ENCODE data around the gene ZNF682. TPM values are rescaled to one million over a fixed set of nuclear protein-coding genes. Genes with fewer than 3 reads are reported as not detected.
A peak's percentile ranks its signal among the peaks of the same experiment; 100 is the strongest.
"Not testable (repeated sequence)": the region's sequence is repeated elsewhere in the genome, so short reads cannot be mapped to it uniquely, and the experiment has no call there.

Gene ZNF682
- 4.8 TPM for polyA plus RNA-seq (2013)

DNA sequence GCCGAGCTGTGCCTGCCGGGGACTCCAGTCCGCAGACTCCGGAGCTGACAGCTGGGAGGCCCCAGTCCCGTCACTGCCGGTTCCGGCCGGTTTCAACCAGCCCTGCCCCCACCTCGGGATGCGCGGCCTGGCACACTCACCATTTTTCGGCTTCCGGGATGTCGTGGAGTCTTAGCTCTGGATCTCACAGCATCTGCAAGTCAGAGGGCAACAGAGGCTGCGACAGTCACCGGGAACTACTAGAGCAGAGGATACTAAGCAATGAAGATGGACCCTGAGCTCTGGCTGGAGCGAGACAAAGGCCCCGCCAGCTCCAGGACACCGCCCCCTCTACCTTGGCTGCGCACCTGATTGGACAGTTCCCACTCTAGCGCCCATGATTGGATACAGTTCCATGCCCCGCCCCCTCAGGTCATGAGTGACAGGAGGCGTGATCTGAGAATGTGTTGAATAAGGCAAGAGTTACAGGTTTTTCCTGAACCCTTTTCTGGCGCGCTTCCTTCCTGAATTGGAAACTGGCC lies at the start of gene ZNF682:
Gene ZNF682 (minus strand): TSS at position 303 of the 521 bp plus-strand sequence. CDS start 160 bp downstream, at position 143.
- peak; percentile 95 to 97 (median 97) for DNase-seq
- WGBS (ENCODE audit: insufficient coverage) = 0% methylated on average over 16 of the region's 25 CpGs
- peak within 1 kb of the TSS; percentile 67 to 100 (median 95) for H3K4me3 ChIP-seq (ENCODE audit: control insufficient read depth in 1 of 7, extremely low read depth in 1 of 7, insufficient read depth in 4 of 7, low read depth in 2 of 7, low read length in 6 of 7)
- ChIA-PET POLR2A (interaction anchor here (0.7 to 1.0 kb wide), 2 partner anchors 13 to 174 kb away, joined by 3 to 7 read pairs; partner anchors contain the start of gene ZNF253), CTCF (no interaction called here)
- peaks cover 0 to 2% (median 0%) of the 10 kb centered on the region in 5 experiments for H3K9me3 ChIP-seq (ENCODE audit: control extremely low read depth in 1 of 5, control insufficient read depth in 4 of 5, insufficient read depth in 2 of 5, low read depth in 1 of 5, low read length in 4 of 5)
- peaks cover 0 to 15% (median 9%) of the 10 kb centered on the region in 4 experiments for H3K4me1 ChIP-seq (ENCODE audit: control extremely low read depth in 1 of 4, control insufficient read depth in 4 of 4, insufficient read depth in 4 of 4, low read length in 3 of 4)
- H3K36me3 ChIP-seq (ENCODE audit: control insufficient read depth in 4 of 4, insufficient read depth in 4 of 4, low read length in 3 of 4) = peaks cover 0 to under 1% (median 0%) of the 10 kb centered on the region in 4 experiments
- H3K27me3 ChIP-seq (replicated peaks in 2 of 5; ENCODE audit: control insufficient read depth in 4 of 5, insufficient read depth in 5 of 5, low read length in 4 of 5) = peaks cover 0 to 3% (median 0%) of the 10 kb centered on the region in 5 experiments
- H3K27ac ChIP-seq (ENCODE audit: insufficient read depth in 1 of 2, low read depth in 1 of 2, low read length in 2 of 2, poor library complexity in 1 of 2, severe bottlenecking in 2 of 2) = peak within 1 kb of the TSS; percentile 54 to 73

DNA sequence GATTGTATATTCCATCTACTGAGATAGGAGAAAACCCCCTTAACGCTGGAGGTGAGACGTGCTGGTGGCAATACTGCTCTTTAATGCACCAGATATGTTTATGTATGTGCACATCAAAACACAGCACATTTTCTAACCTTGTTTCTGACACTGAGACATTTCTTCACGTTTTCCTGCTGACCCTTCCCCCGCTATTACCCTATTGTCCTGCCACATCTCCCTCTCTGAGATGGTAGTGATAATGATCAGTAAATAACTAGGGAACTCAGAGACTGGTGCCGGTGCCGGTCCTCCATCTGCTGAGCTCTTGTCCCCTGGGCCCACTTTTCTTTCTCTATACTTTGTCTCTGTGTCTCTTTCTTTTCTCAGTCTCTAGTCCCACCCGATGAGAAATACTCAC lies 43.6 kb upstream of the ZNF682 start:
- CTCF ChIA-PET; POLR2A ChIA-PET; DNase-seq; H3K4me3 ChIP-seq (ENCODE audit: control insufficient read depth in 1 of 7, extremely low read depth in 1 of 7, insufficient read depth in 4 of 7, low read depth in 2 of 7, low read length in 6 of 7); H3K27ac ChIP-seq (ENCODE audit: insufficient read depth in 1 of 2, low read depth in 1 of 2, low read length in 2 of 2, poor library complexity in 1 of 2, severe bottlenecking in 2 of 2); H3K27me3 ChIP-seq (replicated peaks in 2 of 5; ENCODE audit: control insufficient read depth in 4 of 5, insufficient read depth in 5 of 5, low read length in 4 of 5): not testable (repeated sequence)
- Histone ChIP-seq H3K36me3 (ENCODE audit: control insufficient read depth in 4 of 4, insufficient read depth in 4 of 4, low read length in 3 of 4) (peaks cover 3 to 30% (median 12%) of the 10 kb centered on the region in 4 experiments), H3K4me1 (ENCODE audit: control extremely low read depth in 1 of 4, control insufficient read depth in 4 of 4, insufficient read depth in 4 of 4, low read length in 3 of 4) (peaks cover 3 to 16% (median 8%) of the 10 kb centered on the region in 4 experiments), H3K9me3 (ENCODE audit: control extremely low read depth in 1 of 5, control insufficient read depth in 4 of 5, insufficient read depth in 2 of 5, low read depth in 1 of 5, low read length in 4 of 5) (peaks cover 3 to 46% (median 12%) of the 10 kb centered on the region in 5 experiments)
- WGBS (ENCODE audit: insufficient coverage) = 93% methylated on average over 2 of the region's 7 CpGs

GRCh38 chr19:20082232-20082833 lies 43.0 kb upstream of the ZNF682 start:
- H3K27me3 ChIP-seq (replicated peaks in 2 of 5; ENCODE audit: control insufficient read depth in 4 of 5, insufficient read depth in 5 of 5, low read length in 4 of 5); DNase-seq; H3K27ac ChIP-seq (ENCODE audit: insufficient read depth in 1 of 2, low read depth in 1 of 2, low read length in 2 of 2, poor library complexity in 1 of 2, severe bottlenecking in 2 of 2); POLR2A ChIA-PET; H3K4me3 ChIP-seq (ENCODE audit: control insufficient read depth in 1 of 7, extremely low read depth in 1 of 7, insufficient read depth in 4 of 7, low read depth in 2 of 7, low read length in 6 of 7); CTCF ChIA-PET: not testable (repeated sequence)
- peaks cover 3 to 42% (median 12%) of the 10 kb centered on the region in 5 experiments for H3K9me3 ChIP-seq (ENCODE audit: control extremely low read depth in 1 of 5, control insufficient read depth in 4 of 5, insufficient read depth in 2 of 5, low read depth in 1 of 5, low read length in 4 of 5)
- 100% methylated on average over 1 of the region's 3 CpGs for WGBS (ENCODE audit: insufficient coverage)
- peaks cover 3 to 28% (median 10%) of the 10 kb centered on the region in 4 experiments for H3K36me3 ChIP-seq (ENCODE audit: control insufficient read depth in 4 of 4, insufficient read depth in 4 of 4, low read length in 3 of 4)
- peaks cover 3 to 17% (median 8%) of the 10 kb centered on the region in 4 experiments for H3K4me1 ChIP-seq (ENCODE audit: control extremely low read depth in 1 of 4, control insufficient read depth in 4 of 4, insufficient read depth in 4 of 4, low read length in 3 of 4)

DNA sequence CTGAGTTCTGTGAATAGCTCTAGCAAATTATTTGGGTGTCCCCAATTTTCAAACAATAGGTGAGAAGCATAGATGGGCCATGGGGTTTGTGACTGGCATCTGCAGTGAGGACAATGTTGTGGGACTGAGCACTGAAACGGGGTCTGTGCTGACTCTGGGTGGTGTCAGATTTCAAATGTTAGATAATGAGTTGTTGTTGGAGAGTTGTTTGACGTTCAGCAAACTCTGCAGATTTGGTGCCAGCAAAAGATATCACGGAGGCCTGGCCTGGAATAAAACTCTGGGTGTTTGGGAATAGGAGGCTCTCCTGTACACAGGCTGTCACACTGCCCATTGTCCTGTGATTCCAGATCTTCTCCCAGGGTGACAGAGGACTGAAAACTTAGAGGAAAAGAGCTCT lies 41.4 kb upstream of the ZNF682 start:
- POLR2A ChIA-PET = no interaction called here
- DNase-seq = no peak
- no peak overlapping the region for H3K4me3 ChIP-seq (ENCODE audit: control insufficient read depth in 1 of 7, extremely low read depth in 1 of 7, insufficient read depth in 4 of 7, low read depth in 2 of 7, low read length in 6 of 7)
- peaks cover 3 to 17% (median 8%) of the 10 kb centered on the region in 4 experiments for H3K4me1 ChIP-seq (ENCODE audit: control extremely low read depth in 1 of 4, control insufficient read depth in 4 of 4, insufficient read depth in 4 of 4, low read length in 3 of 4)
- WGBS (ENCODE audit: insufficient coverage) = 100% methylated on average over 3 of the region's 3 CpGs
- CTCF ChIA-PET = no interaction called here
- H3K36me3 ChIP-seq (ENCODE audit: control insufficient read depth in 4 of 4, insufficient read depth in 4 of 4, low read length in 3 of 4) = peaks cover 2 to 24% (median 8%) of the 10 kb centered on the region in 4 experiments
- H3K9me3 ChIP-seq (ENCODE audit: control extremely low read depth in 1 of 5, control insufficient read depth in 4 of 5, insufficient read depth in 2 of 5, low read depth in 1 of 5, low read length in 4 of 5) = peaks cover 3 to 37% (median 12%) of the 10 kb centered on the region in 5 experiments
- H3K27me3 ChIP-seq (replicated peaks in 2 of 5; ENCODE audit: control insufficient read depth in 4 of 5, insufficient read depth in 5 of 5, low read length in 4 of 5) = no peaks in the 10 kb centered on the region
- no peak overlapping the region for H3K27ac ChIP-seq (ENCODE audit: insufficient read depth in 1 of 2, low read depth in 1 of 2, low read length in 2 of 2, poor library complexity in 1 of 2, severe bottlenecking in 2 of 2)

GRCh38 chr19:20079476-20079875 lies 40.2 kb upstream of the ZNF682 start:
- DNase-seq = peak in 2 of 3 donors; percentile 10 to 19
- 81% methylated on average over 8 of the region's 8 CpGs for WGBS (ENCODE audit: insufficient coverage)
- Histone ChIP-seq H3K4me3 (ENCODE audit: control insufficient read depth in 1 of 7, extremely low read depth in 1 of 7, insufficient read depth in 4 of 7, low read depth in 2 of 7, low read length in 6 of 7) (peak overlapping the region in 4 of 7 experiments; percentile 75 to 89 (median 82)), H3K4me1 (ENCODE audit: control extremely low read depth in 1 of 4, control insufficient read depth in 4 of 4, insufficient read depth in 4 of 4, low read length in 3 of 4) (peaks cover 3 to 17% (median 8%) of the 10 kb centered on the region in 4 experiments), H3K27me3 (replicated peaks in 2 of 5; ENCODE audit: control insufficient read depth in 4 of 5, insufficient read depth in 5 of 5, low read length in 4 of 5) (no peaks in the 10 kb centered on the region), H3K27ac (ENCODE audit: insufficient read depth in 1 of 2, low read depth in 1 of 2, low read length in 2 of 2, poor library complexity in 1 of 2, severe bottlenecking in 2 of 2) (no peak overlapping the region), H3K9me3 (ENCODE audit: control extremely low read depth in 1 of 5, control insufficient read depth in 4 of 5, insufficient read depth in 2 of 5, low read depth in 1 of 5, low read length in 4 of 5) (peaks cover 1 to 30% (median 12%) of the 10 kb centered on the region in 5 experiments), H3K36me3 (ENCODE audit: control insufficient read depth in 4 of 4, insufficient read depth in 4 of 4, low read length in 3 of 4) (peaks cover 2 to 24% (median 8%) of the 10 kb centered on the region in 4 experiments)
- CTCF ChIA-PET = no interaction called here
- POLR2A ChIA-PET = interaction anchor here (0.6 to 0.7 kb wide), 3 partner anchors 32 to 378 kb away, joined by 3 to 6 read pairs (median 5); no protein-coding TSS in a partner anchor

GRCh38 chr19:20078581-20079031 lies 39.3 kb upstream of the ZNF682 start:
- Histone ChIP-seq H3K27ac (ENCODE audit: insufficient read depth in 1 of 2, low read depth in 1 of 2, low read length in 2 of 2, poor library complexity in 1 of 2, severe bottlenecking in 2 of 2) (peak overlapping the region in 1 of 2 experiments; percentile 30), H3K27me3 (replicated peaks in 2 of 5; ENCODE audit: control insufficient read depth in 4 of 5, insufficient read depth in 5 of 5, low read length in 4 of 5) (no peaks in the 10 kb centered on the region), H3K36me3 (ENCODE audit: control insufficient read depth in 4 of 4, insufficient read depth in 4 of 4, low read length in 3 of 4) (peaks cover 2 to 21% (median 8%) of the 10 kb centered on the region in 4 experiments), H3K4me1 (ENCODE audit: control extremely low read depth in 1 of 4, control insufficient read depth in 4 of 4, insufficient read depth in 4 of 4, low read length in 3 of 4) (peaks cover 3 to 17% (median 8%) of the 10 kb centered on the region in 4 experiments), H3K4me3 (ENCODE audit: control insufficient read depth in 1 of 7, extremely low read depth in 1 of 7, insufficient read depth in 4 of 7, low read depth in 2 of 7, low read length in 6 of 7) (peak overlapping the region; percentile 63 to 89 (median 79)), H3K9me3 (ENCODE audit: control extremely low read depth in 1 of 5, control insufficient read depth in 4 of 5, insufficient read depth in 2 of 5, low read depth in 1 of 5, low read length in 4 of 5) (peaks cover 1 to 23% (median 8%) of the 10 kb centered on the region in 5 experiments)
- DNase-seq = peak; percentile 24 to 62 (median 58)
- ChIA-PET POLR2A (no interaction called here), CTCF (interaction anchor here (0.6 kb wide), 1 partner anchor 55 kb away, joined by 3 read pairs; no protein-coding TSS in a partner anchor)
- 2% methylated on average over 13 of the region's 19 CpGs for WGBS (ENCODE audit: insufficient coverage)
